ENCODE results near the gene SPOCK1.

Gene SPOCK1

DNA sequence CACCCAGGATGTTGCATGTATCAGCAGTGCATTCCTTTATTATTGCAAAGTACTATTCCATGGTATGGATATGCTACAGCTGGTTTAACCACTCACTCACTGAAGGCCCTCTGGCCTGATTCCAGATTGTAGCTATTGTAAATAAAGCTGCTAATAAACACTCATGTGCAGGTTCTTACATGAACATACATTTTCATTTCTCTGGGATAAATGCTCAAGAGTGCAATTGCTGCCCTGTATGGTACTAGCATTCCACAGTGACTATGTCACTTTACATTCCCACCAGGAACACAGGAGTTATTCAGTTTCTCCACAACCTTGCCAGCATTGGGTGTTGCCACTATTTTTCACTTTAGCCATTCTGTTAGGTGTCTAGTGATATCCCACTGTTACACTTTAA, 267.6 kb downstream of the SPOCK1 start:
- no peak overlapping the region for H3K4me3 ChIP-seq
- no peak overlapping the region for H3K27ac ChIP-seq
- no peak for DNase-seq (ENCODE audit: low spot score)
- TF ChIP-seq, protein P1, sequence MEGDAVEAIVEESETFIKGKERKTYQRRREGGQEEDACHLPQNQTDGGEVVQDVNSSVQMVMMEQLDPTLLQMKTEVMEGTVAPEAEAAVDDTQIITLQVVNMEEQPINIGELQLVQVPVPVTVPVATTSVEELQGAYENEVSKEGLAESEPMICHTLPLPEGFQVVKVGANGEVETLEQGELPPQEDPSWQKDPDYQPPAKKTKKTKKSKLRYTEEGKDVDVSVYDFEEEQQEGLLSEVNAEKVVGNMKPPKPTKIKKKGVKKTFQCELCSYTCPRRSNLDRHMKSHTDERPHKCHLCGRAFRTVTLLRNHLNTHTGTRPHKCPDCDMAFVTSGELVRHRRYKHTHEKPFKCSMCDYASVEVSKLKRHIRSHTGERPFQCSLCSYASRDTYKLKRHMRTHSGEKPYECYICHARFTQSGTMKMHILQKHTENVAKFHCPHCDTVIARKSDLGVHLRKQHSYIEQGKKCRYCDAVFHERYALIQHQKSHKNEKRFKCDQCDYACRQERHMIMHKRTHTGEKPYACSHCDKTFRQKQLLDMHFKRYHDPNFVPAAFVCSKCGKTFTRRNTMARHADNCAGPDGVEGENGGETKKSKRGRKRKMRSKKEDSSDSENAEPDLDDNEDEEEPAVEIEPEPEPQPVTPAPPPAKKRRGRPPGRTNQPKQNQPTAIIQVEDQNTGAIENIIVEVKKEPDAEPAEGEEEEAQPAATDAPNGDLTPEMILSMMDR (IDR thresholded peaks at IDR 0.05), result no peak

DNA sequence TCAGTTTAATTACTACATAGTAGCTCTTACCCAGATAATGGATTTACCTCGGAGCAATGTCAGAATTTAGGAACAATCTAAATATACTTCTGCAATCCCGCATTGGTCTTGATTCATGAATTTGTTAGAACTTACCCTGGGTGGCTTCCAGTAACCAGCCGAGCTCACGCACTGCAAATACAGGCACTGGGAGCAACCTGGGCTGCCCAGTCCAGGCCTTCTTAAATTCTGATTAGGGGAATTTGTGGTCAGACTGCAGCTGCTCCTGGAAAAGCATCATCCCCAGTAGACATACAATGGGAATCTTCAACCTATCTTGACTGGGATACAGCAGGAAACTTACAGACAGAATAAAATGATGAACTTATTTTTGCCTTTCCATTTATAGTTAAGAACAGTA, 270.3 kb downstream of the SPOCK1 start:
- TF ChIP-seq, protein P1 (IDR thresholded peaks at IDR 0.05), result no peak
- H3K27ac ChIP-seq, result no peak overlapping the region
- no peak for DNase-seq (ENCODE audit: low spot score)
- no peak overlapping the region for H3K4me3 ChIP-seq

DNA sequence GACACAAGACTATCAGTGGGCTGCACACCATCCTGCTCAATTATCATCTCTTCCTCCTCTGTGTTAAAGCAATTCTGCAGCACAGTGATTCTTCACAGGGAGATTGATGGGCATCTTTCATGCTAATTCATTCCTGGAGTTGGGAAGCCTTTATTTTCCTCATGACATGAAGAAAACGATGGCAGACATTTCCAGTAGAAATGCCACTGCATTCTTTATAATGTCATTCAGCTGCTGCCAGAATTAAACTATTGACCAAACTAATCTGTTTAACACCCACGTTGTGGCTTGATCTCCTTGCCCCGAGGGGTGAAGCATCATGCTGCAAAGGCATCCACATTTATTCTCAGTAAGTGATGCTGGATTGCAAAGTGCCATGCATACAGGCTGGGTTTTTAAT, 273.0 kb downstream of the SPOCK1 start:
- H3K4me3 ChIP-seq, result no peak overlapping the region
- TF ChIP-seq, protein P1 (IDR thresholded peaks at IDR 0.05), result no peak
- H3K27ac ChIP-seq, result no peak overlapping the region
- no peak for DNase-seq (ENCODE audit: low spot score)

DNA sequence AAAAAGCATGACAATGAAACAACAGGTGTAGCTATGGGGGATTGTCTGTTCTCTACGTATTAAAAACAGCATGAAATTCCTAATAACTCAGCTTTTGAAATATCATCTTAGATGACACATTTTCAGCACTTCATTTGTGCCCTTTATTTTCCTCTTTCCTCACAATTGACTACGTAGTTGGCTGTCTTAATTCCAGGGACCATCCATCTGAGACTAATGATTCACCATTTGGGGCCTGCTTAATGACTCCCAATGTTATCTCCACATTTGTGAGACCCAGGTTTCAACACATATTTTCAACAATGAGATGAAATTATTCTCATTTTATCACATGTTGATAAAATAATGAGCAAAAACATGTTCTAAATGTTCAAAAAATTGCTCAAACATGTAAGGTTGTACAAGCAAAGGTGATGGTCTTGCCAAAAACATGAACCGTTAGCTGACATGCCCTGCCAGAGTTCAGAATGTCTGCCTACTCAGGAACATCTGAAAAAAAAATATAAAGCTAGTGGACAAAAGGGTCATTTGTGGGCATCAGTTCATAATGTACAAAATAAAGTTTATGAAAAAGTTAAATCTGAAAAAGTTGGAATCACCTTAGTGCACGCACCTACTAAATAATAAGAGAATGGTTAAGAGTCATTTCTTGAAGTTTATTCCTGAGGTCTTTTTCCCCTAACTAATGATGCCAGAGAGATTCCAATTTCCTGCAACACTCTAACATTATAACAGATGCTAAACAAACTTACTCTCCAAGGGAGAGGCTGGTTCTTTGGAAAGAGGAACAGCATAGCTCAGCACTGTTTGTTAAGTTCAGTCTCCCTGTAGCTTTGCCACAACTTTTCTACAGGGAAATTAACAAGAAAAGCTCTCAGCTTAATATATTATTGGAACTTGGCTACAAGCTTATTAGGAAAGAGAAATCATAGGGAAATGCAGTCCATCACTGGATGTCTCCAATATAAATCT, 275.5 kb downstream of the SPOCK1 start:
- DNase-seq (ENCODE audit: low spot score), result peak; percentile 26
- Histone ChIP-seq H3K4me3 (no peak overlapping the region), H3K27ac (peak overlapping the region in 1 of 2 donors; percentile 59)
- TF ChIP-seq, protein P1 (IDR thresholded peaks at IDR 0.05), result no peak

DNA sequence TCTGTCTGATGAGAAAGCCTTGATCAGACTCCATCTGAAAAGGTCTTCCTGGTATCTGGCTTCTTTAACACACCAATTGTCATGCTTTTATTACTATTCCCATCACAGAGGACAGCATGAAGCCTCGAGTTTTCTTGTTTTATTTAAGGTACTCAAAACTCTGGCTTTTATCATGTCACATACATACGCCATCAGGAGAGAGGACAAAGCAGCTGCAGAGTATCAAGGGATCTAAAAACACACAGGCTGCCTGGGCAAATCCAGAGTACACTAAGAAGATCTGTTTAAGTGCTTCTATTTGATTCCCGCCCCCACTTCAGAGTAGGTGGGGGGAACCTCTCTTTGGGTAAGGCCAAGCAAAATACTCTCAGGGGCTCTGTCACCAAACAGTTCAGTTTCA, 277.2 kb downstream of the SPOCK1 start:
- TF ChIP-seq, protein P1 (IDR thresholded peaks at IDR 0.05), result no peak
- no peak for DNase-seq (ENCODE audit: low spot score)
- Histone ChIP-seq H3K4me3 (no peak overlapping the region), H3K27ac (no peak overlapping the region)

DNA sequence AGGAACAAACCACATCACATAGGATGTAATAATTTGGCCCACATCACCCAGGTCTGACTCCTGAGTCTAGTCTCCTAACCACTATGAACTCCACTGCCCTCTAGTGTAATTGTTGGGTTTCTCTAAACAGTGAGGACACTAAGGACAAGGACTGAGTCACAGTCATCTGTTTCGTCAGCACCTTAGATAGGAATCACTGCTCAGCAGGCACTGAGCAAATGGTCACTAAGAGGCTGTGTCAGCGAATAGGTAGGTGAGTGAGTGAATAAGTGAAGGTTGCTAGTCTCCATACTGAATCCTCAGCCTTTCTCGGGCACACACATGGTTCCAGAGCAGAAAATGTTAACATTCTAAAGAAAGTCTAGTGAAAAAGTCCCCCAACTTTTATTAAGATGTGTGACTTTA, 278.6 kb downstream of the SPOCK1 start:
- Histone ChIP-seq H3K4me3 (no peak overlapping the region), H3K27ac (no peak overlapping the region)
- TF ChIP-seq, protein P1 (IDR thresholded peaks at IDR 0.05), result no peak
- DNase-seq (ENCODE audit: low spot score), result peak; percentile 38

DNA sequence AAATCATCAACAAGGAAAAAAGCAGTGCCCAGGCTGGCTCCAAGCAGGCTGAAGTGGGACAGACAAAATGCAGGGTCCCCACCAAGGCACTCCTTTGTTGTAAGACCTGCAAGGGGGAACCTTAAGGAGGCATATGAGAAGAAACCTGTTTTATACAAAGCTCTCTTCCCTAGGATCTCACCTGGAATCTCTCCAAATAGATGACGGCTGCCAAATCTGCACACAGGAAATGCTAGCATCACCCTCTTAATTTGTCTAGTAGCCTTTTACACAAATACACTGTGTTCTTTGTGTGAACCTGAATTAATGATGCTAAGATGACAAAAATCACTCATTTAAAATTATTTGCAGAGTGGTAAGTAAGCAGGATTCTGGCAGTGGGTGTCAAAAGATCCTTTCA, 280.2 kb downstream of the SPOCK1 start:
- TF ChIP-seq, protein P1 (IDR thresholded peaks at IDR 0.05), result no peak
- Histone ChIP-seq H3K27ac (no peak overlapping the region), H3K4me3 (no peak overlapping the region)
- DNase-seq (ENCODE audit: low spot score), result no peak
